Endothelial cell of umbilical vein (primary cell): Measurements from ENCODE around the gene SLC12A7. TPM values are rescaled to one million over a fixed set of nuclear protein-coding genes. Genes with fewer than 3 reads are reported as not detected.

ENCODE experiments used
- BruUV-seq: library from RNA; stranded (reverse); fragments of 400-500 nt; replicated peaks from 2 replicates; lab custom pipeline; 2021; lab: Mats Ljungman, UMichigan
- CTCF ChIA-PET: fragments of 300-600, 350-600 bp; sonication (Branson Sonifier 250); formaldehyde crosslinking; loops from one replicate; lab custom pipeline; 2021; ENCODE audit warnings: antibody characterized with exemption, inconsistent platforms; lab: Charles Lee
- POLR2A ChIA-PET: fragments of 300-600, 350-600 bp; sonication (Branson Sonifier 250); formaldehyde crosslinking; loops from one replicate; lab custom pipeline; 2021; ENCODE audit warnings: antibody characterized with exemption, inconsistent platforms; lab: Charles Lee
- DNase-seq: peaks from one replicate; pipeline ENCODE4 v3.0.0-alpha.2; 2011; ENCODE audit warnings: low read depth, low spot score
- FAIRE-seq: peaks from 2 replicates; lab custom pipeline; 2011; peaks lifted over from hg19 to GRCh38; lab: Jason Lieb, UNC
- H2AFZ ChIP-seq: 2 replicates; pipeline ENCODE4 v1.6.0; 2012; ENCODE audit warnings: low read depth, low read length, control low read depth, inconsistent platforms
- H3K27ac ChIP-seq: 2 replicates; pipeline ENCODE4 v1.5.1; 2011; ENCODE audit warnings: low read depth, mild to moderate bottlenecking, control low read depth, low read length, moderate library complexity; ENCODE audit not compliant: insufficient read depth
- H3K27me3 ChIP-seq, 2 experiments: 2 replicates each; pipeline versions ENCODE4 v1.6.0 to v1.6.1; 2011; ENCODE audit warnings: low read length in 2 of 2, mixed read lengths in 1 of 2; ENCODE audit not compliant: control insufficient read depth in 2 of 2, insufficient read depth in 2 of 2
- H3K36me3 ChIP-seq, 2 experiments: 2 replicates in 1 of 2; 3 replicates in 1 of 2; pipeline ENCODE4 v1.5.1; 2011; ENCODE audit warnings: low read length in 2 of 2, mild to moderate bottlenecking in 1 of 2, moderate library complexity in 1 of 2; ENCODE audit not compliant: control insufficient read depth in 2 of 2, insufficient read depth in 2 of 2; ENCODE audit errors: extremely low read depth in 1 of 2
- H3K4me1 ChIP-seq: 3 replicates; pipeline ENCODE4 v1.5.1; 2011; ENCODE audit warnings: mild to moderate bottlenecking, low read length; ENCODE audit not compliant: control insufficient read depth, insufficient read depth; ENCODE audit errors: extremely low read depth
- H3K4me2 ChIP-seq: 2 replicates; pipeline ENCODE4 v1.6.1; 2011; ENCODE audit warnings: low read length, control low read depth, mixed read lengths; ENCODE audit not compliant: insufficient read depth
- H3K4me3 ChIP-seq, 3 experiments: fragments of 200-600 bp in 1 of 3; sonication (generic), shearing (Covaris generic) in 1 of 3; replicated peaks in 1 of 3; 2 replicates each; pipeline ENCODE4 v1.5.1; 2011 to 2016; ENCODE audit warnings: control low read depth in 3 of 3, low read length in 3 of 3, mild to moderate bottlenecking in 2 of 3, inconsistent platforms in 1 of 3, low read depth in 1 of 3, moderate library complexity in 1 of 3; ENCODE audit not compliant: insufficient read depth in 1 of 3
- H3K79me2 ChIP-seq: 2 replicates; pipeline ENCODE4 v1.6.0; 2012; ENCODE audit warnings: low read length, inconsistent platforms; ENCODE audit not compliant: control insufficient read depth, insufficient read depth
- H3K9ac ChIP-seq: replicated peaks from 2 replicates; pipeline ENCODE3; 2011; ENCODE audit warnings: low read length, control low read depth; ENCODE audit not compliant: insufficient read depth; ENCODE audit errors: extremely low read depth
- H3K9me1 ChIP-seq: replicated peaks from 3 replicates; pipeline ENCODE4 v1.6.0; 2011; ENCODE audit warnings: mild to moderate bottlenecking, low read length; ENCODE audit not compliant: control insufficient read depth, insufficient read depth; ENCODE audit errors: extremely low read depth
- H3K9me3 ChIP-seq: replicated peaks from 2 replicates; pipeline ENCODE4 v1.5.1; 2012; ENCODE audit warnings: low read length, inconsistent platforms; ENCODE audit not compliant: control insufficient read depth, insufficient read depth
- H4K20me1 ChIP-seq: replicated peaks from 2 replicates; pipeline ENCODE3; 2011; ENCODE audit warnings: mild to moderate bottlenecking, low read length; ENCODE audit not compliant: control insufficient read depth, insufficient read depth; ENCODE audit errors: extremely low read depth
- EZH2 ChIP-seq: IDR thresholded peaks from 2 replicates; pipeline ENCODE4 v1.6.1; 2012; ENCODE audit warnings: borderline replicate concordance, low read depth, mild to moderate bottlenecking, moderate library complexity, low read length, inconsistent platforms; ENCODE audit not compliant: severe bottlenecking
- FOS ChIP-seq: IDR thresholded peaks from 2 replicates; pipeline ENCODE4 v1.6.1; 2011; ENCODE audit warnings: mild to moderate bottlenecking, low read length, moderate library complexity, borderline replicate concordance; ENCODE audit not compliant: insufficient read depth
- GATA2 ChIP-seq: IDR thresholded peaks from 2 replicates; pipeline ENCODE4 v1.7.0; 2011; ENCODE audit warnings: low read depth, mild to moderate bottlenecking, moderate library complexity, mixed read lengths, low read length; ENCODE audit not compliant: insufficient read length, insufficient read depth
- JUN ChIP-seq: IDR thresholded peaks from 2 replicates; pipeline ENCODE4 v1.6.1; 2011; ENCODE audit warnings: borderline replicate concordance, low read depth; ENCODE audit not compliant: insufficient read length, insufficient read depth
- MAX ChIP-seq: IDR thresholded peaks from 2 replicates; pipeline ENCODE4 v1.6.1; 2011; ENCODE audit not compliant: insufficient read depth, insufficient read length
- MYC ChIP-seq: IDR thresholded peaks from one replicate; pipeline ENCODE4 v1.6.1; 2011; ENCODE audit warnings: mild to moderate bottlenecking, low read depth, low read length
- POLR2A ChIP-seq: IDR thresholded peaks from 2 replicates; pipeline ENCODE4 v1.6.1; 2012; ENCODE audit warnings: low read depth, mild to moderate bottlenecking, control low read depth, low read length
- POLR2AphosphoS5 ChIP-seq: IDR thresholded peaks from 2 replicates; pipeline ENCODE4 v1.6.1; 2012; ENCODE audit warnings: low read depth, mild to moderate bottlenecking, control low read depth, low read length, moderate library complexity; ENCODE audit not compliant: insufficient read depth
- dilution Hi-C: fragments of 300-500 bp; cut with MboI; formaldehyde crosslinking; loops from one replicate; pipeline ENCODE4 v1.15.0; 2019; ENCODE audit warnings: low sequenced_read_pairs; ENCODE audit not compliant: extremely low pct_ligation_motif_present
- intact Hi-C: fragments of 100-400 bp; cut with micrococcal nuclease; formaldehyde crosslinking; loops from one replicate; pipeline ENCODE4 v1.10.0; 2022
- polyA plus RNA-seq, 4 experiments: library from polyadenylated mRNA; depleted of rRNA in 3 of 4; stranded (reverse) in 3 of 4; unstranded in 1 of 4; fragments of >200 nt; gene quantifications; 2 replicates each; pipeline versions ENCODE4 v1.2.1 to v1.2.3, GENCODE V29; 2011 to 2012; ENCODE audit warnings: missing spikeins in 1 of 4
- total RNA-seq: library from RNA; stranded (reverse); gene quantifications from 2 replicates; pipeline ENCODE4 v1.2.3, GENCODE V29; 2021
- TF ChIP-seq, protein P1 (sequence below), 2 donors: IDR thresholded peaks; 1 replicate in 1 of 2; 2 replicates in 1 of 2; pipeline ENCODE4 v1.5.1; 2011; ENCODE audit warnings: low read length in 2 of 2, mild to moderate bottlenecking in 2 of 2, moderate library complexity in 2 of 2, control low read depth in 1 of 2, inconsistent platforms in 1 of 2, low read depth in 1 of 2; ENCODE audit not compliant: insufficient read depth in 1 of 2; ENCODE audit errors: extremely low read depth in 1 of 2

The SLC12A7 gene
- total and polyA plus RNA-seq, 2 donors (not counting 3 experiments of a cell fraction or from before 2014, with no cell fraction given), result 16.4 to 38.8 TPM

DNA sequence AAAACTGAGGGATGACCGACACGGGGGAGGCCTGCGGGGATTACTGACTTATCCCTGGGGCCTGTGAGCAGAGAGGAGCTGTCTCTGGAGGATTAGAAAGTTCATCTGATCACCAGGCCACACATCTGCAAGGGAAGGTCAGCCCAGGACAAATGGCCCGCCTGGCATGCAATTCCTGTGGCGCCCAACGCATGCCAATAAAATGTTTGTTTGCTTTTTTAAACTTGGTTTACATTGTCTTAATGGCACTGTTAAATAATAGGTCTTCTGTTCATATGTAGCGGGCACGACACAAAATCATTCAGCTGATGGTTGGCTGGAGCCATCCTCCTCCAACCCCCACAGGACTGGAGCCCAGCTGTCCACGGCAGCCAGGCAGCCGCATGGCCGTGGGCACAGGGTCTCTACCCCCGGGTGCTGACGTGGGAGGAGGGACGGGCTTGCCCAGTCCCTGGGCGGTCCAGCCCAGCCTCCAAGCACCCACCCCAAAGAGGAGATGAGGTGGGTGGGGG is 41.0 kb upstream of the SLC12A7 start:
- peaks cover 20 to 23% of the 10 kb centered on the region in 2 experiments for H3K27me3 ChIP-seq
- FAIRE-seq (no peak), DNase-seq (no peak)
- dilution Hi-C loops, result no loop called here
- no peaks in the 10 kb centered on the region for H4K20me1 ChIP-seq
- ChIA-PET POLR2A (no interaction called here), CTCF (no interaction called here)
- no peak overlapping the region for H3K9ac ChIP-seq
- no peaks in the 10 kb centered on the region for H3K9me1 ChIP-seq
- H3K4me3 ChIP-seq, result no peak overlapping the region
- no peak overlapping the region for H3K27ac ChIP-seq
- no peak overlapping the region for H2AFZ ChIP-seq
- H3K36me3 ChIP-seq, result no peaks in the 10 kb centered on the region
- no TSS peak for BruUV-seq
- H3K9me3 ChIP-seq, result no peaks in the 10 kb centered on the region
- no peaks in the 10 kb centered on the region for H3K4me1 ChIP-seq
- intact Hi-C loops, result no loop called here
- TF ChIP-seq FOS, result no peak
- no peak for TF ChIP-seq JUN
- TF ChIP-seq POLR2A, result no peak
- TF ChIP-seq MAX, result no peak
- TF ChIP-seq EZH2, result no peak
- no peak for TF ChIP-seq POLR2AphosphoS5
- TF ChIP-seq, protein P1, sequence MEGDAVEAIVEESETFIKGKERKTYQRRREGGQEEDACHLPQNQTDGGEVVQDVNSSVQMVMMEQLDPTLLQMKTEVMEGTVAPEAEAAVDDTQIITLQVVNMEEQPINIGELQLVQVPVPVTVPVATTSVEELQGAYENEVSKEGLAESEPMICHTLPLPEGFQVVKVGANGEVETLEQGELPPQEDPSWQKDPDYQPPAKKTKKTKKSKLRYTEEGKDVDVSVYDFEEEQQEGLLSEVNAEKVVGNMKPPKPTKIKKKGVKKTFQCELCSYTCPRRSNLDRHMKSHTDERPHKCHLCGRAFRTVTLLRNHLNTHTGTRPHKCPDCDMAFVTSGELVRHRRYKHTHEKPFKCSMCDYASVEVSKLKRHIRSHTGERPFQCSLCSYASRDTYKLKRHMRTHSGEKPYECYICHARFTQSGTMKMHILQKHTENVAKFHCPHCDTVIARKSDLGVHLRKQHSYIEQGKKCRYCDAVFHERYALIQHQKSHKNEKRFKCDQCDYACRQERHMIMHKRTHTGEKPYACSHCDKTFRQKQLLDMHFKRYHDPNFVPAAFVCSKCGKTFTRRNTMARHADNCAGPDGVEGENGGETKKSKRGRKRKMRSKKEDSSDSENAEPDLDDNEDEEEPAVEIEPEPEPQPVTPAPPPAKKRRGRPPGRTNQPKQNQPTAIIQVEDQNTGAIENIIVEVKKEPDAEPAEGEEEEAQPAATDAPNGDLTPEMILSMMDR (IDR thresholded peaks at IDR 0.05; ENCODE audit: extremely low read depth in 1 of 2, insufficient read depth in 1 of 2, low read depth in 1 of 2, low read length in 2 of 2), result no peak
- TF ChIP-seq GATA2, result no peak
- TF ChIP-seq MYC, result no peak
- H3K4me2 ChIP-seq, result no peak overlapping the region
- H3K79me2 ChIP-seq, result no peaks in the 10 kb centered on the region
